GM21423 (cell line): ENCODE data around the gene YDJC.
A peak's percentile ranks its signal among the peaks of the same experiment; 100 is the strongest.
"Not testable (repeated sequence)": the region's sequence is repeated elsewhere in the genome, so short reads cannot be mapped to it uniquely, and the experiment has no call there.

ENCODE experiments used
- ATAC-seq: cut with Tn5 transposase; IDR thresholded peaks from one replicate; pipeline ENCODE4 v1.9.1; 2021; ENCODE audit warnings: mild to moderate bottlenecking, moderate library complexity; ENCODE audit not compliant: unreplicated experiment

YDJC gene, protein sequence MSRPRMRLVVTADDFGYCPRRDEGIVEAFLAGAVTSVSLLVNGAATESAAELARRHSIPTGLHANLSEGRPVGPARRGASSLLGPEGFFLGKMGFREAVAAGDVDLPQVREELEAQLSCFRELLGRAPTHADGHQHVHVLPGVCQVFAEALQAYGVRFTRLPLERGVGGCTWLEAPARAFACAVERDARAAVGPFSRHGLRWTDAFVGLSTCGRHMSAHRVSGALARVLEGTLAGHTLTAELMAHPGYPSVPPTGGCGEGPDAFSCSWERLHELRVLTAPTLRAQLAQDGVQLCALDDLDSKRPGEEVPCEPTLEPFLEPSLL

DNA sequence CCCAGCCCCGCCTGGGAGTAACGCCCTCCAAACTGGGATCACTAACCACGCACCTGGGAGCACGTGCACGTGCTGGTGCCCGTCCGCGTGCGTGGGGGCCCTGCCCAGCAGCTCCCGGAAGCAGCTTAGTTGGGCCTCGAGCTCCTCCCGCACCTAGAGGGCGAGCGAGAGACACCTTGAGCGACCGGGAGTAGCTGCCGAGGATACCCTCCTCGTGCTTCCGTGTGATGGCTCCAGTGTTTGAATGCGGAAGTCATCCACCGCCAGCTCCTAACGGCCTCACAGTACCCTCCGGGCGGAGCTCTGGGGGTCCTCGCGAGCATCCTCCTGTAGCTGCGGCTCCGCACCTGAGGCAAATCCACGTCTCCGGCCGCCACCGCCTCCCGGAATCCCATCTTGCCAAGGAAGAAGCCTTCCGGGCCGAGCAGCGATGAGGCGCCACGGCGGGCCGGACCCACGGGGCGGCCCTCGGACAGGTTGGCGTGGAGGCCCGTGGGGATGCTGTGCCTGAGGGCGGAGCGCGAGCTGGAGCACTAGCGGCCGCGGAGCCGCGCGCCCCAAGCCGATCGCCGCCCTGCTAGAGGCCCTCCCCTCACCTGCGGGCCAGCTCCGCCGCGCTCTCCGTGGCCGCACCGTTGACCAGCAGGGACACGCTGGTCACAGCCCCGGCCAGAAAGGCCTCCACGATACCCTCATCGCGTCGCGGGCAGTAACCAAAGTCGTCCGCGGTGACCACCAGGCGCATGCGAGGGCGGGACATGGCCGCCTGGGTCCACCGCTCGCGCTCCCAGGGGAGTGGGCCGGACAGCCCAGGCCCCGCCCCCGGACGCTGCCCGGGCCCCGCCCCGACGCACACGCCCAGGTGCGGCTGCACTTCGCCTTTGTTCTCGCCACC, at the start of gene YDJC:
YDJC (minus strand) TSS at position 768 of the 895 bp plus-strand sequence; CDS start at position 760, 8 bp downstream.
- peak; percentile 75 for ATAC-seq

DNA sequence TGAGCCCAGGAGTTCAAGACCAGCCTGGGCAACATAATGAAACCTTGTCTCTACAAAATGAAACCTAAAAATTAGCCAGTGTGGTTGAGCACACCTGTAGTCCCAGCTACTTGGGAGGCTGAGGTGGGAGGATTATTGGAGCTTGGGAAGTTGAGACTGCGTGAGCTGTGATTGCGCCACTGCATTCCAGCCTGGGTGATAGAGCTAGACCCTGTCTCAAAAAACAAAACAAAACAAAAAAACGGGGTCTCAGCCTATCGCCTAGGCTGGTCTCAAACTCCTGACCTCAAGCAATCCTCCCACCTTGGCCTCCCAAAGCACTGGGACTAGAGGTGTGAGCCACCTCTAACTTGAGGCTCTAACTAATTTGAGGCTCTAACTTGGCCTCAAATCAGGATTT, 49.6 kb upstream of the YDJC start:
- no peak for ATAC-seq

DNA sequence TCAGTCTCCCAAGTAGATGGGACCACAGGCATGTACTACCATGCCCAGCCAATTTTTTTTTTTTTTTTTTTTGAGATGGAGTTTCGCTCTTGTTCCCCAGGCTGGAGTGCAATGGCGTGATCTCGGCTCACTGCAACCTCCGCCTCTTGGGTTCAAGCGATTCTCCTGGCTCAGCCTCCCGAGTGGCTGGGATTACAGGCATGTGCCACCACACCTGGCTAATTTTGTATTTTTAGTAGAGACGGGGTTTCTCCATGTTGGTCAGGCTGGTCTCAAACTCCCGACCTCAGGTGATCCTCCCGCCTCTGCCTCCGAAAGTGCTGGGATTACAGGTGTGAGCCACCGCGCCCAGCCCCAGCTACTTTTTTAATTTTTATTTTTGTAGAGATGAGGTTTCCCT, 49.0 kb upstream of the YDJC start:
- ATAC-seq = not testable (repeated sequence)

DNA sequence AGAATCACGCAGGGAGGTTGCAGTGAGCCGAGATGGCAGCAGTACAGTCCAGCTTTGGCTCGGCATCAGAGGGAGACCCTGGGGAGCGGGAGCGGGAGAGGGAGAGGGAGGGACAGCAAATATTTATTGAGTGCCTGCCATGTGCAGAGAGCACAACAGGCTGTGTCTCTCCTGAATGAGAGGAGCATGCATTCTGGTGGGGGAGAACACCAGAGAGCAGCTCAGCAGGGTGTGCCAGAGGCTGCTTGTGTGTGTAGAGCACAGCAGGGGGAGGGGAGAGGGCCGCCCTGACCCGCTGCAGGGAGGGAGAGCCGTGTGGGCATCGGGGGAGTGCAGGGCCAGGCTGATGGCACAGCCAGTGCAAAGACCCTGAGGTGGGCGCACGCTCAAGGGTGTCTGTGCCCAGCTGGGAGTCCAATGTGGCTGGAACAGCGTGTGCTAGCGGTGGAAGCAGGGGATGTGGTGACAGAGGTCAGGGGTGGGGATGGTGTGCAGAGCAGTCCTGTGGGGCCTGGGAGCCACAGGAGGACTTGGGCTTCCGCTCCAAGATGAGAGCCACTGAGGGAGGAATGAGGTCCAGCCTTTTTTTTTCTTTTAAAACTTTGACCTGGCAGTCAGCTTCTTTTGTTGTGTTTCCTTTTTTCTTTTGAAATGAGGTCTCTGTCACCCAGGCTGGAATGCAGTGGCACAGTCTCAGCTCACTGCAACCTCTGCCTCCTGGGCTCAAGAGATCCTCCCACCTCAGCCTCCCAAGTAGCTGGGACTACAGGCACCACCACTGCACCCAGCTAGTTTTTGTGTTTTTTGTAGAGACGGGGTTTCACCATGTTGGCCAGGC, 48.0 kb upstream of the YDJC start:
- ATAC-seq = no peak

DNA sequence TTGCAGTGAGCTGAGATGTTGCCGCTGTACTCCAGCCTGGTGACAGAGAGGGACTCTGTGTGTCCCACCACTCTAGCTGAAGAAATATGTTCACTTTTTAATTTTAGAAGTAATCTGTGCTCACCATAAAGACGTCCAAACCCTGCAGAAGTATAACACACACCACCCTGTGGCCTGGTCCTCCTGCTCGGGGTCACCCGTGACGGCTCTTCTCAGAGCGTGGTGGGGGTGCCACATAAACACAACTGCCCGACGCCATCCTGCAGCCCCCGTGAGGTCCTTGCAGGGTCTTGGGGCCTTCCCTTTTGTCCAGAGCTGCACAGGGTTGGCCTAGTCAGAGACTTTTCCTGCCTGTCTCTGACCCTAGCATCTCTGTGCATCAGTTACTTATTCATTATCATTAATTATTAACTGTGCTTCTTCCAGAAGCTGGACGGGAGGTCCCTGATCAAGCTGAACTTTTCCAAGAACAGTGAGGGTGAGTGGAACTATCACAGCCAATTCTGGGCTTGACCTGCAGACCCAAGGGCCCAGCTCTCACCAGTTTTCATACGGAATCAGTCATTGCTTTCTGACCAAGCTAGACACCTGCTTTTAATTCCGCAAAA, 44.9 kb upstream of the YDJC start:
- no peak for ATAC-seq

DNA sequence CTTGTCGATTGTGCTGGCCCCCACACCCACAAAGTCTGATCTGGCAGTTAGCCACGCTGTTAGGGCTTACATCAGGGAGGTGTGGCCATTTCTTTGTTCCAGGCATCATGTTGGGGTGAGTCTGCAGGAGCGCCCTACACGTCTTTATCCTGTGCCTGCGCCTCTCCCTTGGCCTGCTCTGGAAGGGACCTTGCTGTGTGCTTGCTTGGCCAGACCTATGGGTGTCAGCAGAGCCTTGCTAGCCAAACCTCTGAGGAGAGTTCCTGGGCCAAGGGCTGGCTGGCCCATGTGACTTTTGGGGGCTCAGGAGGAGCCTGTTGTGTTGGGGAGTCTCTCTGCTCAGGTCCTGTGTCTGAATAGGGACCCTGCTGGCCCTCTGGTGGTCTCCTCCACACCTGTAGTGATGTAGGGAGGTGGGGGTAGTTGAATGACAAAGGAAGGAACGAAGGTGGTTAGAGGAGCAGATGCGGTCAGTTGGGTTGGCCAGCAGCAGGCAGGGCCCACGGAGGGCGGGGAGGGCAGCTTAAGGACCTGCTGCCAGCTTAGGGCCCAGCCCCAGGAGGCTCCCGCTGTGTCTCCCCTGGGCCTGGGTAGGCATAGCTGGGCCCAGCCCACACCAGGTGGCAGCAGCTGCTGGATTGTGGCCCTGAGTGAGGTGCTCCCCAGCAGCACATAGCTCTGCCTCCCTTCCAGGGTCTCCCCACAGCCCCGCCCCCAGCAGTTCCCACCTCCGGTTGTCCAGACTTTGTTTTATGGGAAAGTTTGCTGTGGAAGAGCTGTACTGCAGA, 43.9 kb upstream of the YDJC start:
- no peak for ATAC-seq

DNA sequence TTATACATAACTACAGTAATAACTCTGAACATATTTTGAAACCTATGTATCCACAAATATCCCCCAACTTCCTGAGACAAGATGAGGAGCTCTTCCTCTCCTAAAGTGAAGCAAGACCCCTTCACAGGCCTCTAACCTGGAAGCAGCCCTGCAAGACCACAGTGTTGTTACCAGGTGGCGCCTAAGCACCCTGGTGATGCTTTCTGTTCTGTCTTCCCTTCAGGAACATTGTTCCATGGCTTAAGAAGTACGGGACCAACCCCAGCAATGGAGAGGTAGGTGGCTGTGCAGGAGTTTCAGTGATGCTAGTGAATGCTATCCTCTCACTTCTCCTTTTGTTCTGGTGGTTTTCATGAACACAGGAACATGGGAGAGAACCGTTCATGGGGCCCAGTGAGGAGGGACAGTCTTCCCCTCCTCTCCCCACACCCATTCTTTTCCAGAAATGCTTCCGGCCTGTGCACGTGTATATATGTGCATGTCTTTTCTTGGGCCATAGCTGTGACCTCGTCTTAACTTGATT, 42.3 kb upstream of the YDJC start:
- ATAC-seq = no peak

DNA sequence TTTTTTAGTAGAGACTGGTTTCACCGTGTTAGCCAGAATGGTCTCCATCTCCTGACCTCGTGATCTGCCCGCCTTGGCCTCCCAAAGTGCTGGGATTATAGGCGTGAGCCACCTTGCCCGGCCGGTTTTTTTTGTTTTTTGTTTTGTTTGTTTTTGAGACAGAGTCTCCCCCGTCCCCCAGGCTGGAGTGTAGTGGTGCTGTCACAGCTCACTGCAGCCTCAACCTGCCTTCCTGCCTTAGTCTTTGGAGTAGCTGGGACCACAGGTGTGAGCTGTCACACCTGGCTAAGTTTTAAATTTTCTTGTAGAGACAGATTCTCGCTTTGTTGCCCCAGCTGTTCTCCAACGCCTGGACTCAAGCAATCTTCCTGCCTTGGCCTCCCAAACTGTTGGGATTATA, 39.2 kb upstream of the YDJC start:
- no peak for ATAC-seq

DNA sequence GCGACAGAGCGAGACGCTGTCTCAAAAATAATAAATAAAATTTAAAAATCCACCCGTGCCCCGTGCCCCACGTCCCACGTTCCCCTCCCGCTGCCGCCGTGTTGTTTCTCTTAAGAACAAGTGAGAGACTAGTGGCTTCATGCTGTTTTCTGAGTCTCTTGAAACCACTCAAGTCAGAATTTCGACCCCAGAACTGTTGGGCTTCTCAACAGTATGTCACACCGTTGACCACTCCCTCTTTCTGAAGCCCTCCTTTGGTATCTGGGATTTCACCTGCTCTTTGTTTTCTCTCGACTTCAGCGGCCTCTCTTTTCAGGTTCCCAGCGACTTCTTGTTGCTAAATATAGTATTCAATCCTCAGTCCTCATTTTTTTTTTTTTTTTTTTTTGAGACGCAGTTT, 37.0 kb upstream of the YDJC start:
- ATAC-seq = no peak

DNA sequence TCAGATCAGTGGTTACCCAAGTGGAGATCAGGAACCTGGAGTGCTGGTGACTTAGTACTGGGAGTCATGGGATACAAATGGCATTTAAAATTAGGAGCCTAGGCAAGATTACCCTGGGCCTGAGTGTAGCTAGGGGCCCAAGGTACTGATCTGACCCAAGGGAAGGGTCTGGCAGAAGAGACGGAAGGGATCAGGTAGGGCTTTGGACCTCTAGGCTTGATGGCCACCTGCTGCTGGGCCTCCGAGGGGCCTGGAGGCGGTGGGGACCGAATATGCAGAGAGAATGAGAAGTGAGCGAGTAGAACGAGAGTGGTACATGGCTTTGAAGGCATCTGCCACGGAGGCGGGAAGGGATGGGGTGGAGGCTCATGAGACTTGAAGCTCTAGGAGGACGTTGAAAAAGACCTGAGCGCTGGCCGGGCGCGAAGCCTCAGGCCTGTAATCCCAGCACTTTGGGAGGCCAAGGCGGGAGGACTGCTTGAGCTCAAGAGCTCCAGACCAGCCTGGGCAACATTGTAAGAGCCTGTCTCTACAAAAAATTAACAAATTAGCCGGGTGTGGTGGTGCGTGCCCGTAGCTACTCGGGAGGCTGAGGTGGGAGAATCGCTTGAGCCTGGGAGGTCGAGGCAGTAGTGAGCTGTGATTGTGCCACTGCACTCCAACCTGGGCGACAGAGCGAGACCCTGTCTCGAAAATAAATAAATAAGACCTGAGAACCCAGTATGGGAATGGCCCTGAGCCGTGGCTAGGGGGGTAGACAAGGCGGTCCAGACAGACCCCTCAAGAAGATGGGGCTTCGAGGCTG, 35.4 kb upstream of the YDJC start:
- no peak for ATAC-seq

DNA sequence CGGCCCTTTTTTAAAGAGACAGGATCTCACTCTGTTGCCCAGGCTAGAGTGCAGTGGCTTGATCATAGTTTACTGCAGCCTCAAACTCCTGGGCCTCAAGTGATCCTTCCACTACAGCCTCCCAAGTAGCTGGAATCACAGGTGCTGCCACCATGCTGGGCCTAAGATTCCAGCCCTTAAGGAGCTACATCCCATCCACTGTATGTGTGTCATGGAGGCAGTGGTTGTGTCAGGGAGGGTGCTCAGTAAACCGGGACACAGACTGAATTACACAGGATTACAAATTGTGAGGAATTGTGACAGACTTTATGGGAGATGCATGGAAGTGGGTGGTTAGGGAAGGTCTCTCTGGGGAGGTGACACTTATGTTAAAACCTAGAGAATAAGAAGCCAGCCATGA, 33.9 kb upstream of the YDJC start:
- ATAC-seq = no peak

DNA sequence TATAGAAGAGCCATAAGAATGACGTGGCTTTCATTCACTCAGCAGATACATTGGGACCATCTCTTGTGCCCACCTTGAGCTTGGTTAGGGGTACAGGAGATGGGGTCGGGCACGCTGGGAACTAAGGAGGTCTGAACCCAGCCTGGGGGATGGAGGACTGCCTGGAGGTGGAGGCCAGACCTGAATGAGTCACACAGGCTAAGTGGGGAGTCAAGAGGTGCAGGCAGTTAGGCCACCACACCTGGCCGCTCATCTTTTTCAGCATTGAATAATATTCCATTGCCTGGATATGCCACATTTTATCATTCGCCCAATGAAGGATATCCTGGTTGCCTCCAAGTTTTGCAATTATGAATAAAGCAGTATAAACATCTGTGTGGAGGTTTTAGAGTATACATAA, 32.2 kb upstream of the YDJC start:
- no peak for ATAC-seq

DNA sequence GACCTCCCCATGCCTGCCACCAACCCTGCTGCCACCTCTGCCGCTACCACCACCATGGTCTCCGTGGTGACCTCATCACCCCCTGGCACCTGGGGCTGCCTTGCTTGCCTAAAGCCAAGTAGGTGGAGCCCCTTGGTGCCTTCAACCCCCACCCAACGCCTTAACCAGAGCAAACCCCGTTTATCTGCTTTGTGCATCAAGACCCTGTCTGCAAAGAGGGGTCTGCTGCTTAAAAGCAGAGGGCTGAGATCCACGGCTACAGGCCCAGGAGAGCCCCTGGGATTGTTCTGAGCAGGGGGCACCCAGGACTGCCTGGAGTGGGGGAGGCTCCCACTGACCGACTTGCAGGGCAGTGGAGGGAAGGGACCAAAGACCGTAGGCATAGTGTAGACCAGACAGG, 31.1 kb upstream of the YDJC start:
- ATAC-seq = no peak

DNA sequence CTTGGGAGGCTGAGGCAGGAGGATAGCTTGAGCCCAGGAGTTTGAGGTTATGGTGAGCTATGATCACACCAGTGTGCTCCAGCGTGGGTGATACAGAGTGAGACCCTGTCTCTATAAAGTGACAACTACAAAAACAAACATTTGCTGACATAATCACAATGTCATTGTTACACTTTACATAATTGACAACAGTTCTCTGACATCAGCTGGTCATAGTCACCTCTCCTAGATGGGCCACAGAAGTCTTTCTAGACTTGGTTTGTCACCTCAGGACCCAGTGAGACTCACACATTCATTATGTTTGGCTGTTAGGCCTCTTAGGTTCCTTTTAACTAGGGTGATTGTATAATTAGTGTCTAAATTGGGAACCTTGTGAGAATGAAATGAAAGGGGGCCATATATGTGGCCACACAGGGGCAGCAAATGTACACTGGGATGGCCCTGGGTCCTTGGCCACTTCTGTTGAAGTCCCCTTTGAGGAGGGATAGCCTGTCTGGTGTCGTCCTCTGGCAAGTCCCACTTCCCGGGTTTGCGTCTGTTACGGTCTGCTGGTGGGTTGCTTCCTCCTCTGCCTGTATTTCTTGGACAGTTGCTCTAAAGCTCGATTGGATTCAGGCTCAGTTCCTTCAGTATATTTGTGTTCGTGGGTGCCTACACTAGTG, 30.2 kb upstream of the YDJC start:
- no peak for ATAC-seq

DNA sequence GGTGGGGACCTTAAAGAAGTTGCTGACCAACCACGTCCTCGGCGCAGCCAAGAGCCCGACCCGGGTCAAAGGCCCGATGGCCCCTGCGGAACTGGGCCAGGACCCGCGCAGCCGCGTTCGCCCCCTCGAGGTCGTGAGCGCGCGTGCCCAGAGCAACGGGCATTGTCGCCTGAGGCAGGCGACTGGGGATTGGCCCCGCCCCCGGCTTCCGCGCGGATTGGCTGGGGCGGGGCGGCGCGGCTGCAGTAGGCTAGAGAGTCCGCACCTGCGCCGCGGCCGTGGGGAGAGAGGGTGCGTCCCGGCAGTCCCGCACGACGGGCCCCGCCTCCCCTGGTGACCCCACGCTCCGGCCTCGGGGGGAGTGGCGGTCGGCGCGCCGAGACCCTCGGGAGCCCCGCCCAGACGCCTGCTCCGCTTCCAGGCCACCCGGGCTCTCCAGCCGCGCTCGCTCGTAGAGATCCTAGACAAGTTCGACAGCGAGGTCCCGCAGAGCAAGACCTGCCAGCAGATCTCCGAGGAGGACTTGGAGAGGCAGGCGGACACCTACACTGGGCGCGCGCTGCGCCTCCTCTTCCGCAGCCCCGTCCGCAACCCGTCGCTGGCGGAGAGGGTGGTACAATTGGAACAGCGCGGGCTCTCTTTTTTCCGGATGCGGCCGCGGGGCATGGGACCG, 27.7 kb upstream of the YDJC start:
- ATAC-seq = peak; percentile 66

DNA sequence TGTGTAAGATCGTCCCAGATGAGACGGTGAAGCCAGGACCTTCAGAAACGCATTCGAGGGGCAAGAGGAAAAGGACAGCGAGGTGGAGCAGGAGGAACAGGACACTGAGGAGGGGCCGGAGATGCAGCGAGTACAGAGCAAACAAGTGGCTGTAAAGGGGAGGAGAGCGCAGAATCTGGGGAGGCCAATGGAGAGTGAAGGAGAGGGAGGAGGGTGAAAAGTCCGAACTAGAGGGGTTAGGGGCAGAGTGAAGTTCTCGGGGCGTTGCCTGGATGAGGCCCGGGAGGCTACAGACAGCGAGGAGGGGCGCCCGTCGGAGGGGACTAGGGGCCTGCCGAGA, 27.2 kb upstream of the YDJC start:
- ATAC-seq = no peak

DNA sequence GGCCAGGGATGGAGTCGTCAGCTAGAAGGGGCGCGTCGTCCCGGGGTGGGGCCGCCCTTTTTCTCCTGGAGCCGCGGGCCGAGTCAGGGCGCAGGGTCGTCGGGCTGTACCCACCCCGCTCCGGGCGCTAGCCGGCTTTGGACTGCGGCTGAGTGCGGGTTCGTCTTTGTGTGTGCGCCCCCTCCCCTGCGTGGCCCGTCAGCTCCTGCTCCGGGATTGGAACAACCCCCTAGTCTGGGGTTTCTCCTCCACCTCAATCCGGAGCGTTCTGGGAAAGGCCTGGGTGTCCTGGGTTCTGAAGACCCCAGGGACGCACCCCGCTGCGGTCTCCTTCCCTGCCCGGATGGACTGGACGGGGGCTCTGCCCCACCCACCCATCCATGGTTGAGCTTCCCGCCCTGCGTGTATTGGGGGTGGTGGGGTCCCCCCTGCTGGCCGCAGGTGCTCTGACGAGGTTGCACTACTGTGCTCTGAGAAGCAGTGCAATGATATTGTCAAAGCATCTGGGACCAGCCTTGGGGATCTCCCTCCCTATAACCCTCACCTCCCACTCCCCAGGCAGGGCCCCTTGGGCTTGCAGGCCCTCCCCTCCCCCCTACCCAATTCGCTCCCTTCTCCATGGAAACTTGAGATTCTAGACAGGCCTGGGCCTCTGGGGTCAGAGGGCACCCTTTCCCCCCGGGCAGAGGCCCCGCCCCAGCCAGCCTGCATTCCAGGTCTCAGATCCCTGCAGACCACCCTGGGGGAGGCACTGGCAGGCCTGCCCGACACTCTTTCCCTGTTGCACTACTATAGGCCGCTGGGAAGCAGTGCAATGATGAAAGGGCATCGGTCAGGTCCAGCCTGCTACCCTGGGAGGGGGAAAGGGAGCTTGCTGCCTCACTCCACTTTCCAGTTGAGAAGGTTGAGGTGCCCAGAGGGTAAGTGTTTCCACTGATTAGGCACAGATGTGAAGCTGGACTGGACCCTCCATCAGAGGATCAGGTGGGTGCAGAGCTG, 23.0 kb upstream of the YDJC start:
- no peak for ATAC-seq
